Choroid plexus epithelial cell (primary cell): ENCODE measurements around the gene YIPF6.

Source experiments
- DNase-seq: peaks from one replicate; pipeline ENCODE4 v3.0.0-alpha.2; 2010; ENCODE audit warnings: low read depth
- H3K4me3 ChIP-seq: 2 replicates; pipeline ENCODE4 v1.5.1; 2011; ENCODE audit warnings: low read depth, mild to moderate bottlenecking, control low read depth, low read length, moderate library complexity
- TF ChIP-seq, protein P1 (sequence below): conservative IDR thresholded peaks from 2 replicates; pipeline ENCODE4 v1.5.1; 2011; ENCODE audit warnings: low read depth, mild to moderate bottlenecking, control low read depth, inconsistent platforms, low read length, moderate library complexity

YIPF6 gene, protein sequence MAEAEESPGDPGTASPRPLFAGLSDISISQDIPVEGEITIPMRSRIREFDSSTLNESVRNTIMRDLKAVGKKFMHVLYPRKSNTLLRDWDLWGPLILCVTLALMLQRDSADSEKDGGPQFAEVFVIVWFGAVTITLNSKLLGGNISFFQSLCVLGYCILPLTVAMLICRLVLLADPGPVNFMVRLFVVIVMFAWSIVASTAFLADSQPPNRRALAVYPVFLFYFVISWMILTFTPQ

GRCh38 chrX:68498508-68499379 lies at the start of gene YIPF6:
Gene YIPF6 (plus strand): TSS chrX:68499051. CDS start chrX:68499067, 16 bp downstream.
- peak; percentile 71 for DNase-seq
- TF ChIP-seq, protein P1, sequence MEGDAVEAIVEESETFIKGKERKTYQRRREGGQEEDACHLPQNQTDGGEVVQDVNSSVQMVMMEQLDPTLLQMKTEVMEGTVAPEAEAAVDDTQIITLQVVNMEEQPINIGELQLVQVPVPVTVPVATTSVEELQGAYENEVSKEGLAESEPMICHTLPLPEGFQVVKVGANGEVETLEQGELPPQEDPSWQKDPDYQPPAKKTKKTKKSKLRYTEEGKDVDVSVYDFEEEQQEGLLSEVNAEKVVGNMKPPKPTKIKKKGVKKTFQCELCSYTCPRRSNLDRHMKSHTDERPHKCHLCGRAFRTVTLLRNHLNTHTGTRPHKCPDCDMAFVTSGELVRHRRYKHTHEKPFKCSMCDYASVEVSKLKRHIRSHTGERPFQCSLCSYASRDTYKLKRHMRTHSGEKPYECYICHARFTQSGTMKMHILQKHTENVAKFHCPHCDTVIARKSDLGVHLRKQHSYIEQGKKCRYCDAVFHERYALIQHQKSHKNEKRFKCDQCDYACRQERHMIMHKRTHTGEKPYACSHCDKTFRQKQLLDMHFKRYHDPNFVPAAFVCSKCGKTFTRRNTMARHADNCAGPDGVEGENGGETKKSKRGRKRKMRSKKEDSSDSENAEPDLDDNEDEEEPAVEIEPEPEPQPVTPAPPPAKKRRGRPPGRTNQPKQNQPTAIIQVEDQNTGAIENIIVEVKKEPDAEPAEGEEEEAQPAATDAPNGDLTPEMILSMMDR = no peak
- peak within 1 kb of the TSS; percentile 77 for H3K4me3 ChIP-seq

DNA sequence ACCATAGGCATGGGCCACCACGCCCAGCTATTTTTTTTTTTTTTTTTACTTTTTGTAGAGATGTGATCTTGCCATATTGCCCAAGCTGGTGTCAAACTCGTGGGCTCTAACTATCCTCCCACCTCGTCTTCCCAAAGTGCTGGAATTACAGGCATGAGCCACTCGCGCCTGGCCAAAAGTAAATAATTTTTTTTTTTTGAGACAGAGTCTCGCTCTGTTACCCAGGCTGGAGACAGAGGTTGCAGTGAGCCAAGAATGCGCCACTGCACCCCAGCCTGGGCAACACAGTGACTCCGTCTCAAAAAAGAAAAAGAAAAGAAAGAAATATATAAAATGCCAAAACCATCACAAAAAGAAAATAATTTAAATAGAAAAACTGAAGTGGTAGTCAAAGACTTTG lies 47.1 kb upstream of the YIPF6 start:
- DNase-seq = no peak
- TF ChIP-seq, protein P1 = no peak
- no peak overlapping the region for H3K4me3 ChIP-seq

DNA sequence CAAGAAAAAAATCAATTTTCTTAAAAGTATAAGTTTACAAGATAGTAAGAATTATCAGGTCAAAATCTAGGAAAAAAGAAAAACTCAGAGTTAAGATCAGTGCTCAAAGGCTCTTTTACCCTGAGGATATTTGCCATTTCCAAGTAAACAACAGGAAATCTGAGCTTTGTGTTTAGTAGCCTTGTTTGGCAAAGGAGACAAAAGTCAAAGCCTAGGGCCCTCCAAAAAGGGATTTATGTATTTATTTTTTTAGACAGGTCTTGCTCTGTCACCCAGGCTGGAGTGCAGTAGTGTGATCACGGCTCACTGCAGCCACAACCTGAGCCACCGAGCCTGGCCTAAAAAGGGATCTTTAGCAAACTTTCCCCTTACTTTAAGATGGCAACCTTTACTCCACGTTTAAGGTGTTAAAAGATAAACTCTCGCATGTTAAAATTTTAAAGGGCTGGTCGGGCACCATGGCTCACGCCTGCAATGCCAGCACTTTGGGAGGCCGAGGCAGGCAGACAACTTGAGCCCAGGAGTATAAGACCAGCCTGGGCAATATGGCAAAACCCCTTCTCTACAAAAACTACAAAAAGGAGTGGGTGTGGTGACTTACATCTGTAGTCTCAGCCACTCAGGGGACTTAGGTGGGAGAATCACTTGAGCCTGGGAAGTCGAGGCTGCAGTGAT lies 44.2 kb upstream of the YIPF6 start:
- DNase-seq = no peak
- no peak overlapping the region for H3K4me3 ChIP-seq
- TF ChIP-seq, protein P1 = no peak

DNA sequence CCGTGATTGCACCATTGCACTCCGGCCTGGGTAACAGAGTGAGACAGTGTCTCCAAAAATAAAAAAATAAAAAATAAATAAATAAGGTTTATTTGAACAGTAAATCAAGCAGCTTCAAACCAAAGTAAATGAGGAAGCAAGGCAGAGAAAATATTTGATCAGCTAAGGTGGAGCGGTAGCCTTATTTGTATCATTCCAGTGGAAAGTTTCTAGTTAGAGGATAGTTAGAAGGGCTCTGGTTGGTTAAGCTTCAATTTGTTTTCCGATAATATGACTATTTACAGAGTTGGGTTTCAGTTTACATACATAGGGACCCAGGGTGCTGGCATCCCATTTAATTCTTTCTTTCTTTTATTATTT lies 43.7 kb upstream of the YIPF6 start:
- no peak overlapping the region for H3K4me3 ChIP-seq
- TF ChIP-seq, protein P1 = no peak
- DNase-seq = no peak

- TF ChIP-seq, protein P1 = no peak
- no peak for DNase-seq
- H3K4me3 ChIP-seq = no peak overlapping the region
These were observed 37.8 kb upstream of the YIPF6 start for GRCh38 chrX:68461093-68461492.

DNA sequence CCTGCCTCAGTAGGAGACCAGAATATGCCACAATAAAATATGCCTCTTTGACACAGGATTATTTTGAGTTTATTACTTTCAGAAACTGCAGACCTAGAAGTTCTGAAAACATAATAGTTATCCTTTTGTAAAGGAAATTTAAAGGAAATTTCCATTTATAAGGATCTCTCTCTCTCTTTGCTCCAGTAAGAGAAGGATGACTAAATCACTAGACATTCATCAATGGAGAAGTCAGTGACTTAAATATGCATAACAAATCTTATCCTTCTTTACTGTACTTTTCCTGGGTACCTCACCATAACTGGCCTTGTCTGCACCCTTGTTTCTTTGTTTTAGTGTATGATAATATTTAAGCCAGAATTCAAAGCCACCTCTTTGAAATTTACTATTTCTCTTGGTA lies 37.3 kb upstream of the YIPF6 start:
- no peak overlapping the region for H3K4me3 ChIP-seq
- TF ChIP-seq, protein P1 = no peak
- no peak for DNase-seq
